Smooth muscle cell (in vitro differentiated cells): ENCODE measurements around the gene MRPS10. TPM values are rescaled to one million over a fixed set of nuclear protein-coding genes. Genes with fewer than 3 reads are reported as not detected.

Experiments
- DNase-seq: peaks from one replicate; lab custom pipeline; 2025; ENCODE audit not compliant: unreplicated experiment; lab: John Stamatoyannopoulos, UW
- H2AFZ ChIP-seq: fragments of 200-600 bp; sonication (generic); 2 replicates; pipeline ENCODE4 v1.6.0; 2016; ENCODE audit warnings: antibody characterized with exemption, low read depth, mild to moderate bottlenecking
- H3F3A ChIP-seq: fragments of 200-600 bp; sonication (generic); 2 replicates; pipeline ENCODE4 v1.6.0; 2017; ENCODE audit warnings: antibody characterized with exemption, low read depth
- H3K27ac ChIP-seq: fragments of 200-600 bp; sonication (generic); 2 replicates; pipeline ENCODE4 v1.5.1; 2016; ENCODE audit warnings: low read depth, mild to moderate bottlenecking
- H3K27me3 ChIP-seq: fragments of 200-600 bp; sonication (generic); 2 replicates; pipeline ENCODE4 v1.6.1; 2016; ENCODE audit warnings: low read depth, mild to moderate bottlenecking
- H3K36me3 ChIP-seq: fragments of 200-600 bp; sonication (generic); 2 replicates; pipeline ENCODE4 v1.5.1; 2016; ENCODE audit warnings: low read depth
- H3K4me1 ChIP-seq: fragments of 200-600 bp; sonication (generic); 2 replicates; pipeline ENCODE4 v1.5.1; 2016; ENCODE audit warnings: low read depth
- H3K4me2 ChIP-seq: fragments of 200-600 bp; sonication (generic); 2 replicates; pipeline ENCODE4 v1.6.0; 2016; ENCODE audit warnings: mild to moderate bottlenecking
- H3K4me3 ChIP-seq: fragments of 200-600 bp; sonication (generic); 2 replicates; pipeline ENCODE4 v1.5.1; 2016; ENCODE audit warnings: mild to moderate bottlenecking
- H3K79me2 ChIP-seq: fragments of 200-600 bp; sonication (generic); 2 replicates; pipeline ENCODE4 v1.6.0; 2016; ENCODE audit warnings: low read depth, mild to moderate bottlenecking
- H3K9ac ChIP-seq: fragments of 200-600 bp; sonication (generic); 2 replicates; pipeline ENCODE4 v1.6.0; 2016; ENCODE audit warnings: low read depth
- H3K9me3 ChIP-seq: fragments of 200-600 bp; sonication (generic); replicated peaks from 2 replicates; pipeline ENCODE4 v1.5.1; 2016; ENCODE audit warnings: low read depth
- H4K20me1 ChIP-seq: fragments of 200-600 bp; sonication (generic); 2 replicates; pipeline ENCODE4 v1.6.0; 2016; ENCODE audit warnings: low read depth
- CTCF ChIP-seq: fragments of 200-600 bp; sonication (generic); IDR thresholded peaks from 2 replicates; pipeline ENCODE4 v1.5.1; 2017; ENCODE audit warnings: borderline replicate concordance, mild to moderate bottlenecking, antibody characterized with exemption; ENCODE audit not compliant: insufficient read depth, poor library complexity, severe bottlenecking
- WGBS: methylation state at CpG from one replicate; pipeline ENCODE4 v1.1.7; 2016; ENCODE audit warnings: low lambda C conversion rate; 5-methylcytosine and 5-hydroxymethylcytosine counted together
- polyA plus RNA-seq: library from polyadenylated mRNA; unstranded; fragments of >200 nt; fragmentation: Nextera tagmentation; extraction: Ambion mirVana; gene quantifications from 2 replicates; pipeline ENCODE4 v1.2.1, GENCODE V29; 2016
- total RNA-seq: library from RNA; depleted of rRNA; stranded (reverse); fragments of >200 nt; gene quantifications from 2 replicates; pipeline ENCODE4 v1.2.3, GENCODE V29; 2014

MRPS10 gene
- total and polyA plus RNA-seq, 2 experiments from 2014 or later = 41.1 to 47.8 TPM

- H3K4me3 ChIP-seq = no peak overlapping the region
- H3K9ac ChIP-seq = peak overlapping the region; percentile 49
- no peaks in the 10 kb centered on the region for H4K20me1 ChIP-seq
- H3K4me1 ChIP-seq = no peaks in the 10 kb centered on the region
- peak overlapping the region; percentile 34 for H3K4me2 ChIP-seq
- no peaks in the 10 kb centered on the region for H3K9me3 ChIP-seq
- DNase-seq = no peak
- TF ChIP-seq CTCF = no peak
- H3K27me3 ChIP-seq = no peaks in the 10 kb centered on the region
- H2AFZ ChIP-seq = no peak overlapping the region
- H3F3A ChIP-seq = no peaks in the 10 kb centered on the region
- peak overlapping the region; percentile 86 for H3K27ac ChIP-seq
- no peaks in the 10 kb centered on the region for H3K79me2 ChIP-seq
- no peaks in the 10 kb centered on the region for H3K36me3 ChIP-seq
Observed at GRCh38 chr6:42225029-42225339, 7.3 kb upstream of the MRPS10 start.

GRCh38 chr6:42224222-42225028 is 6.8 kb upstream of the MRPS10 start:
- 73% methylated on average over 12 of the region's 12 CpGs for WGBS
- no peak overlapping the region for H3K4me3 ChIP-seq
- H3K36me3 ChIP-seq = no peaks in the 10 kb centered on the region
- H3K4me2 ChIP-seq = peak overlapping the region; percentile 34
- no peaks in the 10 kb centered on the region for H3K9me3 ChIP-seq
- H3K27ac ChIP-seq = peak overlapping the region; percentile 86
- peak overlapping the region; percentile 49 for H3K9ac ChIP-seq
- no peaks in the 10 kb centered on the region for H4K20me1 ChIP-seq
- no peaks in the 10 kb centered on the region for H3K79me2 ChIP-seq
- no peak overlapping the region for H2AFZ ChIP-seq
- TF ChIP-seq CTCF = no peak
- no peaks in the 10 kb centered on the region for H3F3A ChIP-seq
- H3K4me1 ChIP-seq = no peaks in the 10 kb centered on the region
- DNase-seq = no peak
- no peaks in the 10 kb centered on the region for H3K27me3 ChIP-seq

GRCh38 chr6:42222448-42222847 is 4.8 kb upstream of the MRPS10 start:
- no peaks in the 10 kb centered on the region for H3K36me3 ChIP-seq
- H3K9ac ChIP-seq = no peak overlapping the region
- H3K4me2 ChIP-seq = no peak overlapping the region
- no peaks in the 10 kb centered on the region for H4K20me1 ChIP-seq
- 88% methylated on average over 7 of the region's 7 CpGs for WGBS
- no peaks in the 10 kb centered on the region for H3F3A ChIP-seq
- H3K27me3 ChIP-seq = no peaks in the 10 kb centered on the region
- no peak overlapping the region for H3K27ac ChIP-seq
- TF ChIP-seq CTCF = no peak
- DNase-seq = no peak
- H3K4me1 ChIP-seq = no peaks in the 10 kb centered on the region
- no peak overlapping the region for H2AFZ ChIP-seq
- no peaks in the 10 kb centered on the region for H3K79me2 ChIP-seq
- H3K4me3 ChIP-seq = no peak overlapping the region
- H3K9me3 ChIP-seq = no peaks in the 10 kb centered on the region

GRCh38 chr6:42221546-42221945 is 3.9 kb upstream of the MRPS10 start:
- no peaks in the 10 kb centered on the region for H3K27me3 ChIP-seq
- H3K79me2 ChIP-seq = peaks cover 7% of the 10 kb centered on the region
- H4K20me1 ChIP-seq = no peaks in the 10 kb centered on the region
- H3K9ac ChIP-seq = no peak overlapping the region
- no peak overlapping the region for H3K27ac ChIP-seq
- no peak overlapping the region for H3K4me2 ChIP-seq
- no peak overlapping the region for H2AFZ ChIP-seq
- H3K36me3 ChIP-seq = no peaks in the 10 kb centered on the region
- no peak for DNase-seq
- TF ChIP-seq CTCF = no peak
- H3K9me3 ChIP-seq = no peaks in the 10 kb centered on the region
- H3K4me1 ChIP-seq = peaks cover 6% of the 10 kb centered on the region
- no peaks in the 10 kb centered on the region for H3F3A ChIP-seq
- WGBS = 77% methylated on average over 4 of the region's 4 CpGs
- H3K4me3 ChIP-seq = no peak overlapping the region
